Mesenchymal stem cell (in vitro differentiated cells and primary cell): ENCODE measurements around the gene RASGEF1C.

Experiments used
- DNase-seq: peaks from one replicate; pipeline ENCODE4 v3.0.0-alpha.2; 2013
- H2AFZ ChIP-seq: one replicate; pipeline ENCODE4 v1.6.1; 2013; ENCODE audit warnings: low read depth, mild to moderate bottlenecking, control low read depth, inconsistent platforms, low read length, moderate library complexity
- H2AK5ac ChIP-seq: 2 replicates; pipeline ENCODE4 v1.6.1; 2013; ENCODE audit warnings: low read length, moderate library complexity, mild to moderate bottlenecking, inconsistent platforms; ENCODE audit not compliant: severe bottlenecking
- H2BK120ac ChIP-seq: one replicate; pipeline ENCODE4 v1.6.1; 2013; ENCODE audit warnings: low read depth, mild to moderate bottlenecking, inconsistent platforms, low read length, moderate library complexity
- H2BK12ac ChIP-seq, 2 experiments: one replicate each; pipeline ENCODE4 v1.6.1; 2013; ENCODE audit warnings: inconsistent platforms in 2 of 2, low read length in 2 of 2, mild to moderate bottlenecking in 2 of 2, moderate library complexity in 2 of 2, control low read depth in 1 of 2
- H2BK15ac ChIP-seq: one replicate; pipeline ENCODE4 v1.6.1; 2013; ENCODE audit warnings: mild to moderate bottlenecking, low read depth, inconsistent platforms; ENCODE audit not compliant: poor library complexity, severe bottlenecking
- H2BK5ac ChIP-seq: 2 replicates; pipeline ENCODE4 v1.6.1; 2013; ENCODE audit warnings: low read depth, mild to moderate bottlenecking, low read length, control low read depth, inconsistent platforms; ENCODE audit not compliant: poor library complexity, severe bottlenecking
- H3K14ac ChIP-seq, 2 experiments: one replicate each; pipeline ENCODE4 v1.6.1; 2013; ENCODE audit warnings: inconsistent platforms in 2 of 2, low read length in 2 of 2, control low read depth in 1 of 2, mild to moderate bottlenecking in 1 of 2, moderate library complexity in 1 of 2
- H3K18ac ChIP-seq, 2 experiments: one replicate each; pipeline ENCODE4 v1.6.1; 2013; ENCODE audit warnings: inconsistent platforms in 2 of 2, low read length in 2 of 2, control low read depth in 1 of 2, low read depth in 1 of 2, mild to moderate bottlenecking in 1 of 2
- H3K23ac ChIP-seq, 2 experiments: one replicate each; pipeline ENCODE4 v1.6.1; 2013; ENCODE audit warnings: inconsistent platforms in 2 of 2, low read length in 2 of 2, mild to moderate bottlenecking in 2 of 2, moderate library complexity in 2 of 2, control low read depth in 1 of 2
- H3K27ac ChIP-seq: 2 replicates; pipeline ENCODE4 v1.5.1; 2013; ENCODE audit warnings: mild to moderate bottlenecking, moderate library complexity, low read length, control low read depth, inconsistent platforms; ENCODE audit not compliant: poor library complexity, severe bottlenecking
- H3K27me3 ChIP-seq, 2 experiments: 2 replicates each; pipeline versions ENCODE4 v1.6.1 to v1.7.0; 2013; ENCODE audit warnings: low read length in 2 of 2, mild to moderate bottlenecking in 2 of 2, moderate library complexity in 2 of 2, control low read depth in 1 of 2, inconsistent platforms in 1 of 2; ENCODE audit not compliant: control insufficient read depth in 1 of 2, insufficient read depth in 1 of 2
- H3K36me3 ChIP-seq, 2 experiments: 2 replicates each; pipeline versions ENCODE4 v1.6.1 to v1.7.0; 2013; ENCODE audit warnings: low read length in 2 of 2, control low read depth in 1 of 2, inconsistent platforms in 1 of 2, low read depth in 1 of 2, mild to moderate bottlenecking in 1 of 2; ENCODE audit not compliant: insufficient read depth in 2 of 2, control insufficient read depth in 1 of 2
- H3K4ac ChIP-seq, 2 experiments: one replicate each; pipeline ENCODE4 v1.6.1; 2013; ENCODE audit warnings: inconsistent platforms in 2 of 2, low read length in 2 of 2, mild to moderate bottlenecking in 2 of 2, moderate library complexity in 2 of 2, control low read depth in 1 of 2, low read depth in 1 of 2
- H3K4me1 ChIP-seq: 2 replicates; pipeline ENCODE4 v1.6.1; 2013; ENCODE audit warnings: low read depth, low read length, control low read depth; ENCODE audit not compliant: control insufficient read depth, insufficient read depth
- H3K4me2 ChIP-seq: 2 replicates; pipeline ENCODE4 v1.6.1; 2013; ENCODE audit warnings: low read length, mild to moderate bottlenecking, inconsistent platforms; ENCODE audit not compliant: poor library complexity, severe bottlenecking
- H3K4me3 ChIP-seq, 2 experiments: 2 replicates each; pipeline versions ENCODE4 v1.5.1 to v1.7.0; 2013; ENCODE audit warnings: low read length in 2 of 2, mild to moderate bottlenecking in 2 of 2, control low read depth in 1 of 2, low read depth in 1 of 2; ENCODE audit not compliant: insufficient read depth in 1 of 2
- H3K79me1 ChIP-seq: replicated peaks from 2 replicates; pipeline ENCODE4 v1.6.1; 2013; ENCODE audit warnings: mild to moderate bottlenecking, control low read depth, low read length, inconsistent platforms; ENCODE audit not compliant: poor library complexity, severe bottlenecking
- H3K9ac ChIP-seq: 2 replicates; pipeline ENCODE4 v1.7.0; 2013; ENCODE audit warnings: mild to moderate bottlenecking, low read length, moderate library complexity
- H3K9me3 ChIP-seq: 2 replicates; pipeline ENCODE4 v1.7.0; 2013; ENCODE audit warnings: mild to moderate bottlenecking, low read length; ENCODE audit not compliant: control insufficient read depth
- H4K8ac ChIP-seq: one replicate; pipeline ENCODE4 v1.6.1; 2013; ENCODE audit warnings: inconsistent platforms, mild to moderate bottlenecking, low read length, moderate library complexity
- H4K91ac ChIP-seq: one replicate; pipeline ENCODE4 v1.6.1; 2013; ENCODE audit warnings: mild to moderate bottlenecking, low read length, inconsistent platforms
- WGBS: methylation state at CpG from one replicate; pipeline ENCODE4 v1.1.7; 2013; ENCODE audit warnings: mixed read lengths; 5-methylcytosine and 5-hydroxymethylcytosine counted together

Gene RASGEF1C

GRCh38 chr5:180060192-180060591, 148.8 kb downstream of the RASGEF1C start:
- DNase-seq, result no peak
- Histone ChIP-seq H3K27ac (no peak overlapping the region), H3K4me3 (no peak overlapping the region), H3K79me1 (peaks cover 43% of the 10 kb centered on the region), H3K23ac (no peak overlapping the region), H3K14ac (no peak overlapping the region), H2BK120ac (no peak overlapping the region), H3K9ac (no peak overlapping the region), H3K18ac (no peak overlapping the region), H3K4me2 (no peak overlapping the region), H2BK12ac (no peak overlapping the region), H2AFZ (no peak overlapping the region), H3K27me3 (no peaks in the 10 kb centered on the region), H2BK15ac (no peak overlapping the region), H3K4ac (no peak overlapping the region), H4K8ac (no peak overlapping the region), H2BK5ac (no peak overlapping the region), H3K9me3 (no peaks in the 10 kb centered on the region), H3K36me3 (no peaks in the 10 kb centered on the region), H3K4me1 (peaks cover 2% of the 10 kb centered on the region), H4K91ac (no peak overlapping the region), H2AK5ac (no peak overlapping the region)
- WGBS, result 97% methylated on average over 7 of the region's 7 CpGs

GRCh38 chr5:180059326-180059725, 149.7 kb downstream of the RASGEF1C start:
- H3K9me3 ChIP-seq, result no peaks in the 10 kb centered on the region
- no peak overlapping the region for H2BK15ac ChIP-seq
- H3K27ac ChIP-seq, result no peak overlapping the region
- H3K23ac ChIP-seq, result no peak overlapping the region
- H2BK120ac ChIP-seq, result no peak overlapping the region
- no peak overlapping the region for H3K4me2 ChIP-seq
- no peak overlapping the region for H2AK5ac ChIP-seq
- H4K8ac ChIP-seq, result no peak overlapping the region
- no peak overlapping the region for H2AFZ ChIP-seq
- no peak overlapping the region for H2BK5ac ChIP-seq
- 97% methylated on average over 6 of the region's 6 CpGs for WGBS
- H2BK12ac ChIP-seq, result no peak overlapping the region
- no peak overlapping the region for H3K4ac ChIP-seq
- no peak overlapping the region for H3K14ac ChIP-seq
- no peak for DNase-seq
- H3K9ac ChIP-seq, result no peak overlapping the region
- H3K79me1 ChIP-seq, result peaks cover 41% of the 10 kb centered on the region
- H3K27me3 ChIP-seq, result no peaks in the 10 kb centered on the region
- H3K4me3 ChIP-seq, result no peak overlapping the region
- H3K4me1 ChIP-seq, result peaks cover 2% of the 10 kb centered on the region
- H3K18ac ChIP-seq, result no peak overlapping the region
- no peaks in the 10 kb centered on the region for H3K36me3 ChIP-seq
- H4K91ac ChIP-seq, result no peak overlapping the region

GRCh38 chr5:180056153-180056552, 152.9 kb downstream of the RASGEF1C start:
- no peak overlapping the region for H3K9ac ChIP-seq
- no peak overlapping the region for H2BK12ac ChIP-seq
- no peaks in the 10 kb centered on the region for H3K36me3 ChIP-seq
- peaks cover 33% of the 10 kb centered on the region for H3K79me1 ChIP-seq
- DNase-seq, result no peak
- H3K4me2 ChIP-seq, result no peak overlapping the region
- peaks cover 2% of the 10 kb centered on the region for H3K4me1 ChIP-seq
- no peak overlapping the region for H2AK5ac ChIP-seq
- WGBS, result 100% methylated on average over 1 of the region's 1 CpG
- no peaks in the 10 kb centered on the region for H3K27me3 ChIP-seq
- H2AFZ ChIP-seq, result no peak overlapping the region
- H2BK120ac ChIP-seq, result no peak overlapping the region
- no peak overlapping the region for H2BK15ac ChIP-seq
- H3K18ac ChIP-seq, result no peak overlapping the region
- no peak overlapping the region for H3K4ac ChIP-seq
- H3K27ac ChIP-seq, result no peak overlapping the region
- H3K14ac ChIP-seq, result no peak overlapping the region
- H3K4me3 ChIP-seq, result no peak overlapping the region
- no peak overlapping the region for H3K23ac ChIP-seq
- H2BK5ac ChIP-seq, result no peak overlapping the region
- H3K9me3 ChIP-seq, result no peaks in the 10 kb centered on the region
- H4K91ac ChIP-seq, result no peak overlapping the region
- H4K8ac ChIP-seq, result no peak overlapping the region

GRCh38 chr5:180054226-180054625, 154.8 kb downstream of the RASGEF1C start:
- no peak overlapping the region for H2BK12ac ChIP-seq
- H2BK120ac ChIP-seq, result no peak overlapping the region
- H3K9ac ChIP-seq, result no peak overlapping the region
- H4K91ac ChIP-seq, result no peak overlapping the region
- H2BK5ac ChIP-seq, result no peak overlapping the region
- H3K4me3 ChIP-seq, result no peak overlapping the region
- no peak overlapping the region for H3K18ac ChIP-seq
- no peak overlapping the region for H2AK5ac ChIP-seq
- H3K4me1 ChIP-seq, result peaks cover 4% of the 10 kb centered on the region
- no peak overlapping the region for H3K4me2 ChIP-seq
- no peaks in the 10 kb centered on the region for H3K9me3 ChIP-seq
- H3K27ac ChIP-seq, result no peak overlapping the region
- no peak overlapping the region for H2AFZ ChIP-seq
- WGBS, result 90% methylated on average over 6 of the region's 6 CpGs
- H3K27me3 ChIP-seq, result no peaks in the 10 kb centered on the region
- no peak overlapping the region for H4K8ac ChIP-seq
- H3K36me3 ChIP-seq, result no peaks in the 10 kb centered on the region
- H3K14ac ChIP-seq, result no peak overlapping the region
- no peak for DNase-seq
- H2BK15ac ChIP-seq, result no peak overlapping the region
- H3K4ac ChIP-seq, result no peak overlapping the region
- no peak overlapping the region for H3K23ac ChIP-seq
- peaks cover 34% of the 10 kb centered on the region for H3K79me1 ChIP-seq
